Tibial artery (tissue), 4 donors: Measurements from ENCODE around the gene SHMT2.

Experiments used
- DNase-seq, 2 donors: peaks; one replicate each; pipeline ENCODE4 v3.0.0-alpha.2; 2019
- H3K27ac ChIP-seq, 2 donors: fragments of 200-600 bp; sonication (generic) in 1 of 2; 1 replicate in 1 of 2; 2 replicates in 1 of 2; pipeline ENCODE4 v1.5.1; 2018 to 2019; ENCODE audit warnings: mild to moderate bottlenecking in 1 of 2
- H3K27me3 ChIP-seq, 2 donors: fragments of 200-600 bp; sonication (generic) in 1 of 2; one replicate each; pipeline versions ENCODE4 v1.5.1 to v1.6.0; 2016 to 2019
- H3K36me3 ChIP-seq, 3 donors: fragments of 200-600 bp; sonication (generic) in 2 of 3; one replicate each; pipeline ENCODE4 v1.5.1; 2016 to 2019; ENCODE audit warnings: mild to moderate bottlenecking in 2 of 3
- H3K4me1 ChIP-seq, 4 donors: fragments of 200-600 bp; sonication (generic) in 2 of 4; 1 replicate in 3 of 4; 2 replicates in 1 of 4; pipeline ENCODE4 v1.5.1; 2016 to 2019
- H3K4me3 ChIP-seq, 2 donors: fragments of 200-600 bp; sonication (generic) in 1 of 2; 1 replicate in 1 of 2; 2 replicates in 1 of 2; pipeline ENCODE4 v1.5.1; 2018 to 2019; ENCODE audit warnings: mild to moderate bottlenecking in 2 of 2
- H3K9me3 ChIP-seq, 3 donors: fragments of 200-600 bp; sonication (generic) in 1 of 3; one replicate each; pipeline ENCODE4 v1.5.1; 2016 to 2019
- CTCF ChIP-seq, 2 experiments: fragments of 200-600 bp in 1 of 2; fragments of 450-650 bp in 1 of 2; IDR thresholded peaks; one replicate each; pipeline ENCODE4 v1.5.1; 2017 to 2019; ENCODE audit warnings: antibody characterized with exemption in 2 of 2, mild to moderate bottlenecking in 1 of 2, moderate library complexity in 1 of 2
- intact Hi-C: fragments of 100-400 bp; cut with DNase I; formaldehyde crosslinking; loops from one replicate; pipeline ENCODE4 v1.15.0; 2023; ENCODE audit warnings: low total_unique reads

SHMT2 gene

GRCh38 chr12:57211791-57212700 is 17.5 kb upstream of the SHMT2 start:
- intact Hi-C loops, result no loop called here
- TF ChIP-seq CTCF (IDR thresholded peaks at IDR 0.05), result no peak
- Histone ChIP-seq H3K4me1 (peaks cover 0 to 47% (median 36%) of the 10 kb centered on the region in 4 donors), H3K4me3 (no peak overlapping the region), H3K27ac (peak overlapping the region; percentile 65 to 72), H3K27me3 (peaks cover 3 to 24% of the 10 kb centered on the region in 2 donors), H3K9me3 (no peaks in the 10 kb centered on the region), H3K36me3 (peaks cover 40 to 58% (median 53%) of the 10 kb centered on the region in 3 donors)
- DNase-seq, result no peak

- DNase-seq, result no peak
- Histone ChIP-seq H3K36me3 (peaks cover 35 to 52% (median 49%) of the 10 kb centered on the region in 3 donors), H3K4me3 (no peak overlapping the region), H3K4me1 (peaks cover 0 to 54% (median 42%) of the 10 kb centered on the region in 4 donors), H3K27me3 (peaks cover 5 to 30% of the 10 kb centered on the region in 2 donors), H3K27ac (peak overlapping the region; percentile 65 to 72), H3K9me3 (no peaks in the 10 kb centered on the region)
- TF ChIP-seq CTCF (IDR thresholded peaks at IDR 0.05), result no peak
- intact Hi-C loops, result loop anchor here (1.0 kb wide), 1 partner anchor 27 kb away; no protein-coding TSS in a partner anchor
Observed at GRCh38 chr12:57212701-57213057, 16.8 kb upstream of the SHMT2 start.

GRCh38 chr12:57213058-57213715 is 16.3 kb upstream of the SHMT2 start:
- H3K27ac ChIP-seq, result peak overlapping the region; percentile 65 to 72
- intact Hi-C loops, result loop anchor here (1.0 kb wide), 1 partner anchor 26 kb away; no protein-coding TSS in a partner anchor
- peak; percentile 86 to 97 for TF ChIP-seq CTCF (IDR thresholded peaks at IDR 0.05)
- H3K4me3 ChIP-seq, result no peak overlapping the region
- no peaks in the 10 kb centered on the region for H3K9me3 ChIP-seq
- H3K4me1 ChIP-seq, result peaks cover 0 to 54% (median 42%) of the 10 kb centered on the region in 4 donors
- H3K27me3 ChIP-seq, result peaks cover 5 to 35% of the 10 kb centered on the region in 2 donors
- peaks cover 30 to 47% (median 44%) of the 10 kb centered on the region in 3 donors for H3K36me3 ChIP-seq
- peak; percentile 93 to 96 for DNase-seq

DNA sequence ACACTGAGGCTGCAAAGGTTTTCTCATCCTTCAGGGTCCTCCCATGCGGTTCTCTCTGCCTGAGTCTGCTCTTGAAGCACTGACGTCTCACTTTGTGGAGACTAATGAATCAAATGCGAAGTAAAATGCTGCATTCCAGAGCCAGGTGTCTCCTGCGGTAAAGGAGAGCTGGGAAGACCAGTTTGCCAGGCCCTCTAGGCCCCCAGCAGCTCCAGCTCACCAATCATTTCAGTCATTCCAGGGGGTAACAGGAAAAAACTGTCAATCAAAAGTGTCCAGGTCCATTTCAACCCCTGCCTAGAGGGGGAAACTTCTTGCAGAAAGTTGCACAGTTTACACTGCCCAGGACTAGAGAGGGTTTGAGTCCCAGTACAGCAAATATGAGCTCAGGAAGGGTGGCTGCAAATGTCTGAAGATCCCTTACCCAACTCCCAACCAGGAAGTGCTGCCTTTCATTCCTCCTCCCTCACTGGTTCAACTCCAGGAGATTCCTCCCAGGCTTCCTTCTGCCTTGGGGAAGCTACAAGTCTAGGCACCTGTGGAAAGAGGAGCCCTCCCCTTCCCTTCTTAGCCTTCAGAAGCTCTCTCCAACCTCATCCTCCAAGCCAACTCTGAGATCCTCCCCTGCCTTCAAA is 15.6 kb upstream of the SHMT2 start:
- Histone ChIP-seq H3K9me3 (no peaks in the 10 kb centered on the region), H3K36me3 (peaks cover 25 to 40% (median 37%) of the 10 kb centered on the region in 3 donors), H3K4me3 (no peak overlapping the region), H3K27ac (peak overlapping the region in 1 of 2 donors; percentile 12), H3K4me1 (peaks cover 0 to 54% (median 42%) of the 10 kb centered on the region in 4 donors), H3K27me3 (peaks cover 5 to 40% of the 10 kb centered on the region in 2 donors)
- no peak for TF ChIP-seq CTCF (IDR thresholded peaks at IDR 0.05)
- intact Hi-C loops, result loop anchor here (1.0 kb wide), 1 partner anchor 25 kb away; no protein-coding TSS in a partner anchor
- DNase-seq, result no peak

GRCh38 chr12:57214398-57214781 is 15.1 kb upstream of the SHMT2 start:
- H3K4me1 ChIP-seq, result peaks cover 0 to 54% (median 42%) of the 10 kb centered on the region in 4 donors
- H3K27me3 ChIP-seq, result peaks cover 5 to 45% of the 10 kb centered on the region in 2 donors
- peak overlapping the region in 1 of 2 donors; percentile 12 for H3K27ac ChIP-seq
- no peak overlapping the region for H3K4me3 ChIP-seq
- TF ChIP-seq CTCF (IDR thresholded peaks at IDR 0.05), result peak; percentile 72 to 73
- DNase-seq, result peak; percentile 67 to 81
- H3K9me3 ChIP-seq, result no peaks in the 10 kb centered on the region
- intact Hi-C loops, result no loop called here
- H3K36me3 ChIP-seq, result peaks cover 20 to 35% (median 32%) of the 10 kb centered on the region in 3 donors
